K562 (cell line): ENCODE data around the gene LRRC59. TPM values are rescaled to one million over a fixed set of nuclear protein-coding genes. Genes with fewer than 3 reads are reported as not detected.

Source experiments
- ATF7 ChIP-seq: fragments of 450-650 bp; IDR thresholded peaks from 2 replicates; pipeline ENCODE4 v1.7.1; 2014; ENCODE audit warnings: mild to moderate bottlenecking, moderate library complexity
- ELF1 ChIP-seq: fragments of 200-800 bp; sonication (Bioruptor generic); IDR thresholded peaks from 2 replicates; pipeline ENCODE4 v1.6.1; 2016; ENCODE audit warnings: missing genetic modification characterization, missing compliant biosample characterization
- NEUROD1 ChIP-seq: fragments of 150-350 bp; IDR thresholded peaks from 2 replicates; pipeline ENCODE4 v1.6.1; 2014; ENCODE audit warnings: borderline replicate concordance, low read length, low read depth; ENCODE audit not compliant: partially characterized antibody
- polyA plus RNA-seq, 8 experiments: library from polyadenylated mRNA; depleted of rRNA in 4 of 8; stranded (reverse) in 5 of 8; unstranded in 3 of 8; fragments of >200 nt; fragmentation: Nextera tagmentation in 2 of 8; fragmentation: Illumina TruSeq in 1 of 8; extraction: Ambion mirVana in 2 of 8; extraction: Trizol in 1 of 8; gene quantifications; 2 replicates each; pipeline versions ENCODE4 v1.2.1 to v1.2.3, GENCODE V29; 2011 to 2014; ENCODE audit warnings: inconsistent platforms in 1 of 8, missing spikeins in 1 of 8
- total RNA-seq, 7 experiments: library from RNA; depleted of rRNA in 6 of 7; stranded (reverse); fragments of >200 nt in 6 of 7; fragmentation: Illumina TruSeq in 2 of 7; extraction: Trizol in 2 of 7; gene quantifications; 2 replicates each; pipeline versions ENCODE4 v1.2.1 to v1.2.3, GENCODE V29; 2011 to 2021; ENCODE audit warnings: low replicate concordance in 1 of 7
- TF ChIP-seq, protein P1 (sequence below): fragments of 450-650 bp; formaldehyde crosslinking; IDR thresholded peaks from 2 replicates; pipeline ENCODE4 v1.4.0; 2020; ENCODE audit warnings: mild to moderate bottlenecking, moderate library complexity
- TF ChIP-seq, protein P2 (sequence below): sonication (generic); formaldehyde crosslinking; IDR thresholded peaks from 2 replicates; pipeline ENCODE4 v1.8.1; 2023; ENCODE audit warnings: missing genetic modification reagents, mild to moderate bottlenecking, borderline replicate concordance
- TF ChIP-seq, protein P3 (sequence below), 2 experiments: fragments of 450-650 bp; IDR thresholded peaks; 2 replicates each; pipeline ENCODE4 v1.6.1; 2016
- TF ChIP-seq, protein P4 (sequence below): fragments of 450-650 bp; formaldehyde crosslinking; conservative IDR thresholded peaks from 2 replicates; pipeline ENCODE4 v1.4.0; 2022; ENCODE audit warnings: mild to moderate bottlenecking, missing genetic modification characterization
- TF ChIP-seq, protein P5 (sequence below): fragments of 250-450 bp; sonication (Bioruptor Pico); IDR thresholded peaks from 2 replicates; pipeline ENCODE4 v1.4.0; 2020; ENCODE audit warnings: mild to moderate bottlenecking

The LRRC59 gene
- total and polyA plus RNA-seq, 9 of the 15 experiments (the other 6 are each of a cell fraction or from before 2014, with no cell fraction given) = 27.8 to 244 (median 154) TPM

DNA sequence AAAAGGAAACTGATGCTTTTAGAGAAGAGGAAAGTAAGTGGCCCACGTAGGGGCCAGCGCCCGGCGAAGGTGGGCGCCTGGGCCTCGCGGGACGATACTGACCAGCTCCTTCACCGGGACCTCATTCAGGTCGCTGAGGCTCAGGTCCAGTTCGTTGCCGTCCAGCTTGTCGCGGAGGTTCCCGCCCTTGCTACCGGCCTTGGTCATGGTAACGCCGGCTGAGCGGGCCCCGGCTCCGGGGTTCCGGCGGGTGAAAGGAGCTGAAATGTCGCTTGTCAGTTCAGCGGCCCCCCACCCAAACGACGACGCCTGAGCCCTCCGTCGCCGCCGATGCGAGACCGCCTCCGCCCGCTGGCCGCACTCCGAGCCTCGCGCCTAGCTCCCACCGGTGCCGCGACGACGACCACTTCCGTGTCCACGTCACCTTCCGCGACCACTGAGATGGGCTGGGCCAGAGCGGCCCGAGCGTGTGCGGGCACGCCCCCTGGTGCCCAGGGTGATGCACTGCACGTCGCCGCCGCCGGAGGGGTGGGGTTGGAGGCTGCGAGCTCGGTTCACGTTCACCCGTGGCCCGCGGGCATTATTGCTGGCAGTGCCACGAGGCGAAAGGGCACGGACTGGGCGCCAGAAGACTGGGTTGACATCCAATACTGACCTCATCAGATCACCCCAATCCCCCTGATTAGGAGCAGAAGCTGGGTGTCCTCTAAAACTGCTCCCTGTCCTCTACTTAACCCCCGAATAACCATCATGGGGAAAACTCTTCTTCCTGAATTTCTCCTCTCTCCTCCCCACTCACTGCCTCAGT, at the start of gene LRRC59 (continued):
- TF ChIP-seq, protein P1, sequence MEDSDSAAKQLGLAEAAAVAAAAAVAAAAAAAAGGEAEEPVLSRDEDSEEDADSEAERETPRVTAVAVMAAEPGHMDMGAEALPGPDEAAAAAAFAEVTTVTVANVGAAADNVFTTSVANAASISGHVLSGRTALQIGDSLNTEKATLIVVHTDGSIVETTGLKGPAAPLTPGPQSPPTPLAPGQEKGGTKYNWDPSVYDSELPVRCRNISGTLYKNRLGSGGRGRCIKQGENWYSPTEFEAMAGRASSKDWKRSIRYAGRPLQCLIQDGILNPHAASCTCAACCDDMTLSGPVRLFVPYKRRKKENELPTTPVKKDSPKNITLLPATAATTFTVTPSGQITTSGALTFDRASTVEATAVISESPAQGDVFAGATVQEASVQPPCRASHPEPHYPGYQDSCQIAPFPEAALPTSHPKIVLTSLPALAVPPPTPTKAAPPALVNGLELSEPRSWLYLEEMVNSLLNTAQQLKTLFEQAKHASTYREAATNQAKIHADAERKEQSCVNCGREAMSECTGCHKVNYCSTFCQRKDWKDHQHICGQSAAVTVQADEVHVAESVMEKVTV = no peak; the same call in 1 of the 2 replicates
- TF ChIP-seq ATF7 (peak; percentile 95), NEUROD1 (peak; percentile 84), ELF1 (peak; percentile 98)
- TF ChIP-seq, protein P2, sequence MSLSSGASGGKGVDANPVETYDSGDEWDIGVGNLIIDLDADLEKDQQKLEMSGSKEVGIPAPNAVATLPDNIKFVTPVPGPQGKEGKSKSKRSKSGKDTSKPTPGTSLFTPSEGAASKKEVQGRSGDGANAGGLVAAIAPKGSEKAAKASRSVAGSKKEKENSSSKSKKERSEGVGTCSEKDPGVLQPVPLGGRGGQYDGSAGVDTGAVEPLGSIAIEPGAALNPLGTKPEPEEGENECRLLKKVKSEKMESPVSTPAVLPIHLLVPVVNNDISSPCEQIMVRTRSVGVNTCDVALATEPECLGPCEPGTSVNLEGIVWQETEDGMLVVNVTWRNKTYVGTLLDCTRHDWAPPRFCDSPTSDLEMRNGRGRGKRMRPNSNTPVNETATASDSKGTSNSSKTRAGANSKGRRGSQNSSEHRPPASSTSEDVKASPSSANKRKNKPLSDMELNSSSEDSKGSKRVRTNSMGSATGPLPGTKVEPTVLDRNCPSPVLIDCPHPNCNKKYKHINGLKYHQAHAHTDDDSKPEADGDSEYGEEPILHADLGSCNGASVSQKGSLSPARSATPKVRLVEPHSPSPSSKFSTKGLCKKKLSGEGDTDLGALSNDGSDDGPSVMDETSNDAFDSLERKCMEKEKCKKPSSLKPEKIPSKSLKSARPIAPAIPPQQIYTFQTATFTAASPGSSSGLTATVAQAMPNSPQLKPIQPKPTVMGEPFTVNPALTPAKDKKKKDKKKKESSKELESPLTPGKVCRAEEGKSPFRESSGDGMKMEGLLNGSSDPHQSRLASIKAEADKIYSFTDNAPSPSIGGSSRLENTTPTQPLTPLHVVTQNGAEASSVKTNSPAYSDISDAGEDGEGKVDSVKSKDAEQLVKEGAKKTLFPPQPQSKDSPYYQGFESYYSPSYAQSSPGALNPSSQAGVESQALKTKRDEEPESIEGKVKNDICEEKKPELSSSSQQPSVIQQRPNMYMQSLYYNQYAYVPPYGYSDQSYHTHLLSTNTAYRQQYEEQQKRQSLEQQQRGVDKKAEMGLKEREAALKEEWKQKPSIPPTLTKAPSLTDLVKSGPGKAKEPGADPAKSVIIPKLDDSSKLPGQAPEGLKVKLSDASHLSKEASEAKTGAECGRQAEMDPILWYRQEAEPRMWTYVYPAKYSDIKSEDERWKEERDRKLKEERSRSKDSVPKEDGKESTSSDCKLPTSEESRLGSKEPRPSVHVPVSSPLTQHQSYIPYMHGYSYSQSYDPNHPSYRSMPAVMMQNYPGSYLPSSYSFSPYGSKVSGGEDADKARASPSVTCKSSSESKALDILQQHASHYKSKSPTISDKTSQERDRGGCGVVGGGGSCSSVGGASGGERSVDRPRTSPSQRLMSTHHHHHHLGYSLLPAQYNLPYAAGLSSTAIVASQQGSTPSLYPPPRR (CRISPR knock-in tag) = peak; percentile 98
- TF ChIP-seq, protein P3, sequence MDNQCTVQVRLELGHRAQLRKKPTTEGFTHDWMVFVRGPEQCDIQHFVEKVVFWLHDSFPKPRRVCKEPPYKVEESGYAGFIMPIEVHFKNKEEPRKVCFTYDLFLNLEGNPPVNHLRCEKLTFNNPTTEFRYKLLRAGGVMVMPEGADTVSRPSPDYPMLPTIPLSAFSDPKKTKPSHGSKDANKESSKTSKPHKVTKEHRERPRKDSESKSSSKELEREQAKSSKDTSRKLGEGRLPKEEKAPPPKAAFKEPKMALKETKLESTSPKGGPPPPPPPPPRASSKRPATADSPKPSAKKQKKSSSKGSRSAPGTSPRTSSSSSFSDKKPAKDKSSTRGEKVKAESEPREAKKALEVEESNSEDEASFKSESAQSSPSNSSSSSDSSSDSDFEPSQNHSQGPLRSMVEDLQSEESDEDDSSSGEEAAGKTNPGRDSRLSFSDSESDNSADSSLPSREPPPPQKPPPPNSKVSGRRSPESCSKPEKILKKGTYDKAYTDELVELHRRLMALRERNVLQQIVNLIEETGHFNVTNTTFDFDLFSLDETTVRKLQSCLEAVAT (IDR thresholded peaks at IDR 0.05) = peak; percentile 31 to 79; a peak in 2 of 4 replicates
- TF ChIP-seq, protein P4, sequence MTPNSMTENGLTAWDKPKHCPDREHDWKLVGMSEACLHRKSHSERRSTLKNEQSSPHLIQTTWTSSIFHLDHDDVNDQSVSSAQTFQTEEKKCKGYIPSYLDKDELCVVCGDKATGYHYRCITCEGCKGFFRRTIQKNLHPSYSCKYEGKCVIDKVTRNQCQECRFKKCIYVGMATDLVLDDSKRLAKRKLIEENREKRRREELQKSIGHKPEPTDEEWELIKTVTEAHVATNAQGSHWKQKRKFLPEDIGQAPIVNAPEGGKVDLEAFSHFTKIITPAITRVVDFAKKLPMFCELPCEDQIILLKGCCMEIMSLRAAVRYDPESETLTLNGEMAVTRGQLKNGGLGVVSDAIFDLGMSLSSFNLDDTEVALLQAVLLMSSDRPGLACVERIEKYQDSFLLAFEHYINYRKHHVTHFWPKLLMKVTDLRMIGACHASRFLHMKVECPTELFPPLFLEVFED (CRISPR knock-in tag) = no peak
- TF ChIP-seq, protein P5, sequence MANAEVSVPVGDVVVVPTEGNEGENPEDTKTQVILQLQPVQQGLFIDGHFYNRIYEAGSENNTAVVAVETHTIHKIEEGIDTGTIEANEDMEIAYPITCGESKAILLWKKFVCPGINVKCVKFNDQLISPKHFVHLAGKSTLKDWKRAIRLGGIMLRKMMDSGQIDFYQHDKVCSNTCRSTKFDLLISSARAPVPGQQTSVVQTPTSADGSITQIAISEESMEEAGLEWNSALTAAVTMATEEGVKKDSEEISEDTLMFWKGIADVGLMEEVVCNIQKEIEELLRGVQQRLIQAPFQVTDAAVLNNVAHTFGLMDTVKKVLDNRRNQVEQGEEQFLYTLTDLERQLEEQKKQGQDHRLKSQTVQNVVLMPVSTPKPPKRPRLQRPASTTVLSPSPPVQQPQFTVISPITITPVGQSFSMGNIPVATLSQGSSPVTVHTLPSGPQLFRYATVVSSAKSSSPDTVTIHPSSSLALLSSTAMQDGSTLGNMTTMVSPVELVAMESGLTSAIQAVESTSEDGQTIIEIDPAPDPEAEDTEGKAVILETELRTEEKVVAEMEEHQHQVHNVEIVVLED (CRISPR knock-in tag) = peak; percentile 86
